ENCODE data around the gene DSTYK. TPM values are rescaled to one million over a fixed set of nuclear protein-coding genes. Genes with fewer than 3 reads are reported as not detected.

The DSTYK gene
- total RNA-seq, 1 experiment from 2014 or later: 6.3 TPM

- no peaks in the 10 kb centered on the region for H3K36me3 ChIP-seq (ENCODE audit: control insufficient read depth, insufficient read depth, low read length)
- H3K4me3 Mint-ChIP-seq (ENCODE audit: unreplicated experiment): no peak overlapping the region
- intact Hi-C loops (cut with micrococcal nuclease; ENCODE audit: unreplicated experiment): no loop called here
- ChIA-PET POLR2A (no interaction called here), CTCF (interaction anchor here (0.6 kb wide), 1 partner anchor 18 kb away, joined by 4 read pairs; no protein-coding TSS in a partner anchor)
- no TSS peak for BruUV-seq (replicated peaks)
- no peak for TF ChIP-seq CTCF (IDR thresholded peaks at IDR 0.05; ENCODE audit: insufficient read depth in 1 of 2, low read depth in 1 of 2, low read length in 1 of 2, severe bottlenecking in 1 of 2, unreplicated experiment in 1 of 2)
- H3K4me1 ChIP-seq: peaks cover 4% of the 10 kb centered on the region; the same call in 1 of the 2 replicates
- H3K4me3 ChIP-seq (ENCODE audit: low read depth, low read length): no peak overlapping the region
- no peaks in the 10 kb centered on the region for H3K9me3 Mint-ChIP-seq (ENCODE audit: unreplicated experiment)
- H3K27ac Mint-ChIP-seq (ENCODE audit: unreplicated experiment): no peak overlapping the region
- no peaks in the 10 kb centered on the region for H3K9me3 ChIP-seq
- no peaks in the 10 kb centered on the region for H3K27me3 ChIP-seq (replicated peaks; ENCODE audit: control insufficient read depth, insufficient read depth, low read length)
- peaks cover 6% of the 10 kb centered on the region for H3K4me1 Mint-ChIP-seq (ENCODE audit: low read depth, unreplicated experiment)
- H3K27me3 Mint-ChIP-seq (ENCODE audit: insufficient read depth, unreplicated experiment): no peaks in the 10 kb centered on the region
- H3K36me3 Mint-ChIP-seq (ENCODE audit: insufficient read depth, unreplicated experiment): no peaks in the 10 kb centered on the region
- DNase-seq: no peak
Measured at GRCh38 chr1:205188596-205188995, 22.9 kb downstream of the DSTYK start.

DNA sequence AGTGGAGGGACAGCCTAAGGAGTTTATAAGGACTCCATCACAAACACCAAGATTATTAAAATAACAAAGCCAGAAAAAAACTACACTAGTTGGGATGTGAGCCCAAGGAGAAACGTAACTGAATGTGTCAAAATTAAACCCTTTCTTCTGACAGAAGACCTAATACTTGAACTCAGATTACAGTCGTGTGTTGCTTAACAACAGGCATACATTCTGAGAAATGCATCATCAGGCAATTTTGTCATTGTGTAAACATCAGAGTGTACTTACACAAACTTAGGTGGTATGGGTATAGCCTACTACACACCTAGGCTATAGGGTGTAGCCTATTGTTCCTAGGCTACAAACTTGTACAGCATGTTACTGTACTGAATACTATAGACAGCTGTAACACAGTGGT is 23.4 kb downstream of the DSTYK start:
- DNase-seq: no peak
- H3K36me3 ChIP-seq (ENCODE audit: control insufficient read depth, insufficient read depth, low read length): no peaks in the 10 kb centered on the region
- Mint-ChIP-seq H3K36me3 (ENCODE audit: insufficient read depth, unreplicated experiment) (peaks cover 1% of the 10 kb centered on the region), H3K9me3 (ENCODE audit: unreplicated experiment) (no peaks in the 10 kb centered on the region), H3K4me3 (ENCODE audit: unreplicated experiment) (no peak overlapping the region), H3K4me1 (ENCODE audit: low read depth, unreplicated experiment) (peaks cover 6% of the 10 kb centered on the region), H3K27ac (ENCODE audit: unreplicated experiment) (no peak overlapping the region), H3K27me3 (ENCODE audit: insufficient read depth, unreplicated experiment) (no peaks in the 10 kb centered on the region)
- POLR2A ChIA-PET: no interaction called here
- no peak for TF ChIP-seq CTCF (IDR thresholded peaks at IDR 0.05; ENCODE audit: insufficient read depth in 1 of 2, low read depth in 1 of 2, low read length in 1 of 2, severe bottlenecking in 1 of 2, unreplicated experiment in 1 of 2)
- H3K27me3 ChIP-seq (replicated peaks; ENCODE audit: control insufficient read depth, insufficient read depth, low read length): no peaks in the 10 kb centered on the region
- intact Hi-C loops (cut with micrococcal nuclease; ENCODE audit: unreplicated experiment): no loop called here
- no TSS peak for BruUV-seq (replicated peaks)
- CTCF ChIA-PET: no interaction called here
- H3K9me3 ChIP-seq: no peaks in the 10 kb centered on the region
- no peak overlapping the region for H3K4me3 ChIP-seq (ENCODE audit: low read depth, low read length)
- peaks cover 4% of the 10 kb centered on the region; the same call in 1 of the 2 replicates for H3K4me1 ChIP-seq

DNA sequence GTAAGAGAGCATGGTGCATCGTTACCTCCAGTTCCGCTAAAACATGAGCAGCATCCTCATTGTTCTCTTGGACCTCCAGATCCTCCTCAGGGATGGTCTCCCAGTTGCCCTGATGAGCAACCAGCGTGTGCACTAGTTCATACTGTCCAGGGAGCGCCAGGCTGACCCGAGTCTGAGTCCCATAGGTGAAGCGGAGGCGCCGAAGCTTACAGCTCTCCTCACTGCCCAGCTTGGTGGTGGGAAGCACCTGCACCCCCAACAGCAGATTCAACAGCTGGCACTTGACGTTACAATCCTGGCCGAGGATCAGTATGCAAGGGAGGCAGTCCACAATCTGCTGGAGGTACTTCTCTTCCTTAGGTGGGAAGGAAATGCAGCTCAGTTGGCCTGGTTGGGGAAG is 24.1 kb downstream of the DSTYK start:
- no peak for DNase-seq
- TF ChIP-seq CTCF (IDR thresholded peaks at IDR 0.05; ENCODE audit: insufficient read depth in 1 of 2, low read depth in 1 of 2, low read length in 1 of 2, severe bottlenecking in 1 of 2, unreplicated experiment in 1 of 2): no peak
- CTCF ChIA-PET: no interaction called here
- peaks cover 6% of the 10 kb centered on the region for H3K4me1 Mint-ChIP-seq (ENCODE audit: low read depth, unreplicated experiment)
- no TSS peak for BruUV-seq (replicated peaks)
- H3K27me3 ChIP-seq (replicated peaks; ENCODE audit: control insufficient read depth, insufficient read depth, low read length): no peaks in the 10 kb centered on the region
- H3K9me3 ChIP-seq: no peaks in the 10 kb centered on the region
- H3K36me3 ChIP-seq (ENCODE audit: control insufficient read depth, insufficient read depth, low read length): no peaks in the 10 kb centered on the region
- H3K9me3 Mint-ChIP-seq (ENCODE audit: unreplicated experiment): no peaks in the 10 kb centered on the region
- H3K27ac Mint-ChIP-seq (ENCODE audit: unreplicated experiment): no peak overlapping the region
- no peaks in the 10 kb centered on the region for H3K27me3 Mint-ChIP-seq (ENCODE audit: insufficient read depth, unreplicated experiment)
- peaks cover 6% of the 10 kb centered on the region for H3K36me3 Mint-ChIP-seq (ENCODE audit: insufficient read depth, unreplicated experiment)
- H3K4me3 ChIP-seq (ENCODE audit: low read depth, low read length): no peak overlapping the region
- peaks cover 4% of the 10 kb centered on the region; the same call in 1 of the 2 replicates for H3K4me1 ChIP-seq
- POLR2A ChIA-PET: no interaction called here
- intact Hi-C loops (cut with micrococcal nuclease; ENCODE audit: unreplicated experiment): no loop called here
- no peak overlapping the region for H3K4me3 Mint-ChIP-seq (ENCODE audit: unreplicated experiment)
